GM18861 (cell line): ENCODE measurements around the gene LCN1.
A peak's percentile ranks its signal among the peaks of the same experiment; 100 is the strongest.

Source experiments
- ATAC-seq: cut with Tn5 transposase; IDR thresholded peaks from one replicate; pipeline ENCODE4 v1.9.1; 2021; ENCODE audit not compliant: unreplicated experiment

LCN1 gene

GRCh38 chr9:135488527-135488926 lies 32.7 kb upstream of the LCN1 start:
- ATAC-seq, result no peak

- no peak for ATAC-seq
Observed at GRCh38 chr9:135489188-135489906, 31.9 kb upstream of the LCN1 start.

- ATAC-seq, result no peak
Observed at GRCh38 chr9:135490166-135490870, 30.9 kb upstream of the LCN1 start.

- ATAC-seq, result no peak
Observed at GRCh38 chr9:135490980-135491464, 30.2 kb upstream of the LCN1 start.

- ATAC-seq, result no peak
Observed at GRCh38 chr9:135491764-135492163, 29.5 kb upstream of the LCN1 start.

- ATAC-seq, result no peak
Observed at GRCh38 chr9:135492886-135493669, 28.2 kb upstream of the LCN1 start.

GRCh38 chr9:135494791-135495559 lies 26.3 kb upstream of the LCN1 start:
- ATAC-seq, result no peak

- no peak for ATAC-seq
Observed at GRCh38 chr9:135498381-135499126, 22.7 kb upstream of the LCN1 start.

GRCh38 chr9:135499326-135500070 lies 21.7 kb upstream of the LCN1 start:
- no peak for ATAC-seq

- ATAC-seq, result no peak
Observed at GRCh38 chr9:135500071-135500524, 21.1 kb upstream of the LCN1 start.

GRCh38 chr9:135500525-135501260 lies 20.5 kb upstream of the LCN1 start, which contains the start of gene MRPS2:
MRPS2 (plus strand) TSS chr9:135500682; CDS start chr9:135500711, 29 bp downstream.
- ATAC-seq, result peak; percentile 82

- ATAC-seq, result no peak
Observed at GRCh38 chr9:135501261-135502167, 19.7 kb upstream of the LCN1 start.

GRCh38 chr9:135502168-135502872 lies 18.9 kb upstream of the LCN1 start:
- no peak for ATAC-seq

GRCh38 chr9:135502873-135503321 lies 18.3 kb upstream of the LCN1 start:
- ATAC-seq, result no peak

GRCh38 chr9:135503371-135504261 lies 17.6 kb upstream of the LCN1 start:
- ATAC-seq, result no peak
